HG03520 (cell line): ENCODE results near the gene ALB.
A peak's percentile ranks its signal among the peaks of the same experiment; 100 is the strongest.

Experiments
- ATAC-seq: cut with Tn5 transposase; IDR thresholded peaks from one replicate; pipeline ENCODE4 v1.9.1; 2021; ENCODE audit warnings: mild to moderate bottlenecking, moderate library complexity; ENCODE audit not compliant: unreplicated experiment

Gene ALB

DNA sequence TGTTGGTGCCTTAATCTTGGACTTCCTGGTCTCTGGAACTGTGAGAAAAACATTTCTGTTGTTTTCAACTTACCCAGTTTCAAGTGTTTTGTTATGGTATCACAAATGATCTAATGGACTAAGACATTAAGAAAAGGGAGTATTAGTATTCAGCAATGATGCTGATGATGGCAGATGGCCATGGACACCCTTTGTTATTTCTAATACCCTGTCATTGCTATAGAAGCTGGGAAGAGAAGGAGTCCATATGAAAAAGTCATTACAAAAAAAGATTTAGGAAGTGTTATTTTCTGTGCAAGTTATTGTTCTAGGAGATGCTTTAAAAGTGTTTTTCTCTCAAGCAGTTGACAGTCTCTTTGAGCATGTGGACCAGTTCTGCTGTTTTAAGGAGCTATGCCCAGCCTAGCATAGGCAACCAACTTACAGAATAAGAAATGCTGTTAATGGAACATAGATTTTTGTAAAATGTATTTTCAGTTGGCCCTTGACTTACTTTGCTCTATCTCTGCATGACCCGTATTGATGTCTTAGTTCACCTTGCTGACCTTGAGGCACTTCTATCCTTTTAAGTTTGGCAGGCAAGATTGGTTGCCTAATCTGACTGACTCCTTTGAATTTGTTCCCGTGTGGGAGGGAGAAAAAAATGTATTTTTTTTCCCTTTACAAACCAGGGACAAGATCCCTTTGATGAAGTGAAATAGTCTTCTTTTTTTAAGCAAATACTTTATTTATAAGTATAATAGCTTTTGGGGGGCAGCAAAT lies 25.9 kb downstream of the ALB start:
- no peak for ATAC-seq

DNA sequence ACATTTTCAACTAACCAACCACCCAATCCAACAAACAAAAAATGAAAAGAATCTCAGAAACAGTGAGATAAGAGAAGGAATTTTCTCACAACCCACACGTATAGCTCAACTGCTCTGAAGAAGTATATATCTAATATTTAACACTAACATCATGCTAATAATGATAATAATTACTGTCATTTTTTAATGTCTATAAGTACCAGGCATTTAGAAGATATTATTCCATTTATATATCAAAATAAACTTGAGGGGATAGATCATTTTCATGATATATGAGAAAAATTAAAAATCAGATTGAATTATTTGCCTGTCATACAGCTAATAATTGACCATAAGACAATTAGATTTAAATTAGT lies 27.7 kb downstream of the ALB start:
- ATAC-seq = no peak

DNA sequence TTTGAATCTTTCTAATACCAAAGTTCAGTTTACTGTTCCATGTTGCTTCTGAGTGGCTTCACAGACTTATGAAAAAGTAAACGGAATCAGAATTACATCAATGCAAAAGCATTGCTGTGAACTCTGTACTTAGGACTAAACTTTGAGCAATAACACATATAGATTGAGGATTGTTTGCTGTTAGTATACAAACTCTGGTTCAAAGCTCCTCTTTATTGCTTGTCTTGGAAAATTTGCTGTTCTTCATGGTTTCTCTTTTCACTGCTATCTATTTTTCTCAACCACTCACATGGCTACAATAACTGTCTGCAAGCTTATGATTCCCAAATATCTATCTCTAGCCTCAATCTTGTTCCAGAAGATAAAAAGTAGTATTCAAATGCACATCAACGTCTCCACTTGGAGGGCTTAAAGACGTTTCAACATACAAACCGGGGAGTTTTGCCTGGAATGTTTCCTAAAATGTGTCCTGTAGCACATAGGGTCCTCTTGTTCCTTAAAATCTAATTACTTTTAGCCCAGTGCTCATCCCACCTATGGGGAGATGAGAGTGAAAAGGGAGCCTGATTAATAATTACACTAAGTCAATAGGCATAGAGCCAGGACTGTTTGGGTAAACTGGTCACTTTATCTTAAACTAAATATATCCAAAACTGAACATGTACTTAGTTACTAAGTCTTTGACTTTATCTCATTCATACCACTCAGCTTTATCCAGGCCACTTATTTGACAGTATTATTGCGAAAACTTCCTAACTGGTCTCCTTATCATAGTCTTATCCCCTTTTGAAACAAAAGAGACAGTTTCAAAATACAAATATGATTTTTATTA lies 28.3 kb downstream of the ALB start:
- ATAC-seq = no peak

DNA sequence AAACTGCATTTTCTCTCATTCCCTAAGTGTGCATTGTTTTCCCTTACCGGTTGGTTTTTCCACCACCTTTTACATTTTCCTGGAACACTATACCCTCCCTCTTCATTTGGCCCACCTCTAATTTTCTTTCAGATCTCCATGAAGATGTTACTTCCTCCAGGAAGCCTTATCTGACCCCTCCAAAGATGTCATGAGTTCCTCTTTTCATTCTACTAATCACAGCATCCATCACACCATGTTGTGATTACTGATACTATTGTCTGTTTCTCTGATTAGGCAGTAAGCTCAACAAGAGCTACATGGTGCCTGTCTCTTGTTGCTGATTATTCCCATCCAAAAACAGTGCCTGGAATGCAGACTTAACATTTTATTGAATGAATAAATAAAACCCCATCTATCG lies 29.1 kb downstream of the ALB start:
- ATAC-seq = no peak

DNA sequence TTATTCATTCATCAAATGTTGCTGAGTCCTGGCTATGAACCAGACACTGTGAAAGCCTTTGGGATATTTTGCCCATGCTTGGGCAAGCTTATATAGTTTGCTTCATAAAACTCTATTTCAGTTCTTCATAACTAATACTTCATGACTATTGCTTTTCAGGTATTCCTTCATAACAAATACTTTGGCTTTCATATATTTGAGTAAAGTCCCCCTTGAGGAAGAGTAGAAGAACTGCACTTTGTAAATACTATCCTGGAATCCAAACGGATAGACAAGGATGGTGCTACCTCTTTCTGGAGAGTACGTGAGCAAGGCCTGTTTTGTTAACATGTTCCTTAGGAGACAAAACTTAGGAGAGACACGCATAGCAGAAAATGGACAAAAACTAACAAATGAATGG lies 30.2 kb downstream of the ALB start:
- peak; percentile 65 for ATAC-seq

DNA sequence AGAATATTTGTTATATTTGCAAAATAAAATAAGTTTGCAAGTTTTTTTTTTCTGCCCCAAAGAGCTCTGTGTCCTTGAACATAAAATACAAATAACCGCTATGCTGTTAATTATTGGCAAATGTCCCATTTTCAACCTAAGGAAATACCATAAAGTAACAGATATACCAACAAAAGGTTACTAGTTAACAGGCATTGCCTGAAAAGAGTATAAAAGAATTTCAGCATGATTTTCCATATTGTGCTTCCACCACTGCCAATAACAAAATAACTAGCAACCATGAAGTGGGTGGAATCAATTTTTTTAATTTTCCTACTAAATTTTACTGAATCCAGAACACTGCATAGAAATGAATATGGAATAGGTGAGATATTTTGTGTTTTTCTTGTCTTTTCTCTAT lies 31.9 kb downstream of the ALB start, which contains the start of gene AFP:
Gene AFP, plus strand, starts transcription at position 238 of the 400 bp plus-strand sequence. Its CDS starts 42 bp downstream, at position 280.
- no peak for ATAC-seq

DNA sequence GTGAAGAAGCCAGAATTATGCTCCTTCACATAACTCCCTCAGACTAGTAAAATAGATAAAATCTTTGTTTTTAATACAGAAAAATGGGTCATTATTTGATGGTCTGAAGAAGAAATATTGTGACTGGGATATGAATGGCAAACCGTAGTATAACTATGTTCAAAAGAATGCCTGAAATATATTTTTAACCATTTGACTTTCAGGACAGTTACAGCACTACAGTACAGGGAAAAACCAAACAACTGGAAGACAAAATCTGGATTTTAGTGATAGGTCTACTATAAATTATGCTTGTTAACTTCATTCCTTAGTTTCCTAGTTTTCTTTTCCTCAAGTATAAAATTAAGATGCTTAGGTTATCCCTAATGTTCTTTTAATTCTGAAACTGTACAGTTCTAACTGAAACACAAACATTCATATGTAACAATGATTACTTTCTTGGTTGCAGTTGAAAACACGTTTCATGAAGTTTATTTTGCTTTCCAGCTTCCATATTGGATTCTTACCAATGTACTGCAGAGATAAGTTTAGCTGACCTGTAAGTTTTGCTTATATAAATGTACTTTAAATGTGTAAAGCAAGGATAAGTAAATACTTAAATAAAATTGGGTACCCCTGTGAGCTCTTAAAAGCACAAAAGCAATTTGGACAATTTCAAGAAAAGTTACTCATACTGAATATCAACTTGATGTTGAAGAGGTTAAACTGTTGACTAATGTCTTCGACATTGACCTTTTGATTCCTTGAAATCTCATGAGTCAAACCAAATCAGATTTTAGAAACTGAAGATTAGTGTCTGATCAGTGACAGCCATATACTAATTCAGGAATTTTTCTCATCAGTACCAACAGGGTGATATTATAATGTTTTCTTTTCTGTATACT lies 32.8 kb downstream of the ALB start:
- ATAC-seq = no peak

DNA sequence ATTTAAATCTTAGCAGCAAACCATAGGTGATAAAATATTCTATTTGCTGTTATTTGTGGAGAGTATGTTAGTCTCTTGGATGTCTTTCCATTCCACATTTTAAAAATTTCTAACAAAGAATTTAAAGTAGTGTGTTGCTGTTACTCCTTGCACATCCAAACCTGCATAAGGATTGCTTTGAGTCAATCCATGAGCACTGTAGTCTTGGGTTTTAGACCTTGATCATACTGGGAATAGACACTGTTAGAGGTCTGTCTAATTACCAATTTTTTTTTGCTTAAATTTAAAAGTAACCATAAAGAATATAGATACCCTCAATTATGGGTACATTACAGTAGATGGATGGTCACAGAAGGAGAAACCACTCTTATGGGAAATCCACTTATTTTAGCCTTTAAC lies 33.5 kb downstream of the ALB start:
- ATAC-seq = no peak

DNA sequence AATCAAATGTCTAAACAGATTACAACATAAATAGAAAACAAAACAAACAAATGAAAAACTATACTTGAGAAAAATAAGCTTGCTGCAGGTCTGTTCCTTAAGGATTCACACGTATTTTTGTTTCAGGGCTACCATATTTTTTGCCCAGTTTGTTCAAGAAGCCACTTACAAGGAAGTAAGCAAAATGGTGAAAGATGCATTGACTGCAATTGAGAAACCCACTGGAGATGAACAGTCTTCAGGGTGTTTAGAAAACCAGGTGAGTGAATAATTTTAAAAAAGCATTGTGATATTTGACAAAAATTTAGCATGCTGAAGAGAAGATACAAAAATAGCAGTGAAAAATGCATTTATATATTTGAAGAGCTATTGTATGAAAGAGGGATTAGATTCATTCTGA lies 34.0 kb downstream of the ALB start:
- ATAC-seq = no peak

DNA sequence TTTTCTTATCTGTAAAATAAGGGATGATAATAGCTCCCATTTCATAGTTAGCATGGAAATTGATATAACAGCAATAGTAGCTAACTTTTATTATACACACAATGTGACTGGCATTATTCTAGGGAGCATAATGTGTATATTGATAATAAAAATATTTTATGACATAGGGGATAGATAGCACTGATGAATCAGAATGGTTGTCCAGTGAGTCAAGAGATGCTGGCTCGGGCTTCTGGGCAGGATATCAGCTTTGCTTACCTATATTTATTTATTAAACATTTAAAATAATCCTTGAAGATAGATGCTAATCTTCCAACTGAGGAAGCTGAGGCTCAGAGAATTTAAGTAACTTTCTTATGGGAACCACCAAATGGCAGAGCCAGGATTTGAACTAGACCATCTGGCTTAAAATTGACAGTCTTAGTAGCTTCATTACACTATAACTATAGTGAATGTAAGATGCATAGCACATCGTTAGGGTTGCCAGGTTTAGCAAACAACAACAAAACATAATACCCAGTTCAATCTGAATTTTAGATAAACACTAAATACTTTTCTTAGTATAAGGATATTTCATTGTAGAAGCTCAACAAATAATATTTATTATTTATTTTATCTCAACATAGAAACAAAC lies 34.6 kb downstream of the ALB start:
- no peak for ATAC-seq

DNA sequence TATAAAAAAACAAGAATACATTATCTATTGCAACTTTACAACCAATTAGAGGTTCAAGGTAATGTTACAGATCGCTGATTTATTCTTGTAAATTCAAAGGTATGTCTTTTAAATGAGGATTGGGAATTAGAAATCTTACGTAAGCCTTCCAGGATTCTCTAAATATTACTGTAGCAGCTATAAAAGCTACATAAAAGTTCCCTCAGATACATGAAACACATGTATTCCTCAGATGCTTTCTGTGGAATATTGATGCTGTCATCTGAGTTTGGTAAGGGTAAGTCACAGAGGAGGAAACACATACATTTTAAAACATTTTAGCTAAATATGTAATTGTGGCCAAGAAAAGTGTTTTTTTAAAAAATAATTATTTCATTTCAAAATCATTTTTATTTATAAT lies 35.4 kb downstream of the ALB start:
- no peak for ATAC-seq

DNA sequence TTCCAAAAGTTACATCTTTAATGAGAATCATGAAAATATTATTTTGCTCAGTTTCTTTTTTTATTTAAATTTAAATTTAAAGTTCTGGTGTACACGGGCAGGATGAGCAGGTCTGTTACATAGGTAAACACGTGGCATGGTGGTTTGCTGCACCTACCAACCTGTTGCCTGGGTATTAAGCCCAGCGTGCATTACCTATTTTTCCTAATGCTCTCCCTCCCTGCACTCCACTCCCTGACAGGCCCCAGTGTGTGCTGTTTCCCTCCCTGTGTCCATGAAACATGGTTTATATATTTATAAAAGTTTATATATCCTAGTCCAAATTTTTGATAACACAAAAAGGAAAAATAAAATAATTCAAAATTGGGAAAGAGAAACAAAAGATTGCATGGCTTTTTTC lies 35.9 kb downstream of the ALB start:
- ATAC-seq = no peak

DNA sequence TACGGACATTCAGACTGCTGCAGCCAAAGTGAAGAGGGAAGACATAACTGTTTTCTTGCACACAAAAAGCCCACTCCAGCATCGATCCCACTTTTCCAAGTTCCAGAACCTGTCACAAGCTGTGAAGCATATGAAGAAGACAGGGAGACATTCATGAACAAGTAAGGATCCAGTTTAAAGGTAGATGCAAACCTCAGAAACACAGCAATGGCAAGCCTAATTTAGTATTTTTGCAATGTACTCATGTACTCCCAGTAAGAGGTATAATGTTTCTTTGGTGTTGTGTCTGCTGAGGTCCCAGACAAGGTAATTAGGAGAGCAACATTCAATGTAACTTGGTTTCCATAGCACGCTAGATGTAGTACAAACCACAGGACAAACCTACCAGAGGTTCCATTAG lies 36.6 kb downstream of the ALB start:
- no peak for ATAC-seq

DNA sequence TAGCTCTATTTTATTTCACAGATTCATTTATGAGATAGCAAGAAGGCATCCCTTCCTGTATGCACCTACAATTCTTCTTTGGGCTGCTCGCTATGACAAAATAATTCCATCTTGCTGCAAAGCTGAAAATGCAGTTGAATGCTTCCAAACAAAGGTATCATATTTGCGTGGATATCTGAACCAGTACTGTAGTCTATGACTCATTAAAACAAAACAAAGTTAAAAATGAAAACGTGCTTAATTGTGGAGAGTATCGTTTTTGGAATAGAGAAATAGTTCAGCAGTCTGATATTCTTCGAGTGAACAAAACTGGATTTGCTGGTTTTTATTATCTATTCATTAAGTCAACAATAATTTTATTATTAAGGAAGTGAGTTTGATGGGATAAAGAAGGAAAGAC lies 38.2 kb downstream of the ALB start:
- no peak for ATAC-seq

DNA sequence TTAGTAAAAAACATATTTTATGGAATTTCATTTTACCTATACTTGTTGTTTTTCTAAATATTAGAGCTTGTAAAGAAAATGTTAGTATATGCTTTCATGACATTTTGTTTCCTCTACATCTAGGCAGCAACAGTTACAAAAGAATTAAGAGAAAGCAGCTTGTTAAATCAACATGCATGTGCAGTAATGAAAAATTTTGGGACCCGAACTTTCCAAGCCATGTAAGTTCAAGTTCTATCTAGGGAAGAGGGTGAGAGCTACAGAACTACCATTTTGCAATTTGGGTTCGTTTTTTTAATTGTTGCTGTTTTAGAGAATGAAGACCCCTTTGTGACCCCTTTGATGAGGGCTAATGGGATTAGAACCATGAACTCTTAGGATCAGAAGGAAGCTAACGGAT lies 39.1 kb downstream of the ALB start:
- ATAC-seq = no peak

DNA sequence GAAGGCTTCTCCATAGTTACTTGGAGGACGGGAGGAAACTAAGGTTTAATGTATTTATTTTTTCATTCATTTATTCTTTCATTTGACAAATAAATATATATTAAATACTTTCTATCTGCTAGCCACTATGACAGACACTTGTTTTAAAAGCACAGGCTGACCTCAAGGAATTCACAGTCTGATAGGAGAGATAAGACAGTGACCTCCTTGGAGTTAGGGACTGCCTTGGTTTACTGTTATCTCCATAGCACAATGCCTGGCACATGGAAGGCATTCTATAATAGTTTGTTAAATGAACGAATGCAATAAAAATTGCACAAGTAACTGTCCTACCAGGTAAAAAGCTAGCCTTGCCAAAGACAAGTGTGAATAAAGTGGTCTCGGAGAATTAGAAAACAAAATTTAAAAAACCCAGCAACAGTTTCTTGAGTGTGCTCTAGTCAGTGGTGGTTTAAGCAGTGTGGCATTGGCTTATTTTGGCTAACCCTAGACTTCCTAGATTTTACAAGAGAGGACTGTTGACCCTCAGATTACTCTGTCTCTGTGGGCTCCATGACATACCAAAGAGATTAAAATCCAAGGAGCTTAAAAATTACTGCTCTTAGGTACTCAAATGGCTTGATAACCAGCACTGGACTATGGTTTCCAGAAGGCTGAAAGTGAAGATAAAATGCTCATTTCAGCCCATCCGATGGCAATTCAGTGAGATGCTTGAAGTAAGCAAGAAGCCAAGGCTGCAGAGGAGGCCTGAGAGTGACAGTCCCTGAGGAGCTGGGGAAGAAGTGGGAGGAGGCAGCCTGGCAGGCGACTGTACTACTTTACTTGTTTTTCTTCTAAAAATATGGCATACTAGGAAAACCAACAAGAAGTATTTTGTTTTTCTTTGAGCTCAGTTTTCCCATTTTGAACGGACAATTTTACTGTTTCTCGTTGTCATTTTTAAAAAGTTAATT lies 41.6 kb downstream of the ALB start:
- no peak for ATAC-seq

DNA sequence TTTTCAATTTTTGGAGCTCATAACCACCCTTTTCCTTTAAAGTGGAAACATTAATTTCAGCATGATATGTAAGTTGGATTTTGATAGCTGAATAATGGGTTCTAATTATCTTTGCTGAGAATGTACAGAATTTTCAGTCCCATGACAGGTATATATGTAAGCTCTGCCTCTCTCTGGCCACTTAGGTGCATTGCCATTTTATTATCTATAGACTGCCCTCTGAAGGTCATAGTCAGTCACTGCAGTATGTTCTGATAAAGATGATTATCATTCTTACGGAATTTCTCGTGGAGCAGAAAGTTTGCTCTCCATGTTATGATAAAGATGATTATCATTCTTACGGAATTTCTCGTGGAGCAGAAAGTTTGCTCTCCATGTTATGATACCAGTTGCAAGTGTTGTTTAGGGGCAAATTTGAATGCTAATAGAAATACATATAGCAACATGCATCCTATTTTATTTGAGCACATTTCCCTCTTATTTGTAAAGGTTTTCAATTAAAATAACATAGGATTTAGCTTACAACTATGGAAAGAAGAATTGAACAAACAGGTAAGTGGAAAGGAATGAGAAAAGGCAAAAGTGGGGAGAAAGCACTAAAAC lies 42.4 kb downstream of the ALB start:
- ATAC-seq = peak; percentile 100

DNA sequence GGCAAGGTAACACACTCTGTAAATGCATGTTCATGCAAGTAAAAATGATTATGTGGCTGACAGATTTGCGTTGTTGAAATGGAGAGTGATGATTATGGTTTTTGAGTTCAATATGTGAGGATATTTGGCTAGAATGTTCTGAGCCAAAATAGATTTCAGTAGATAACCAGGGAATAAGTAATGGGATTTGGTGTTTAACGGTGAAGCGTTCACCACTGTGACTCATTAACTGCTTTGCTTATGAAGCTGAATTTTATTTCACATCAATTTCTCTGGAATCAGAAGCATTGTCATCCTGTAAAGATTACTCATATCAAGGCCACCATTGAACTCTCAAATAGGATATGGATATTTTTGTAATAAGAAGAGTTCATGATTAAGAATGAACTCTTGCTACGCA lies 43.6 kb downstream of the ALB start:
- ATAC-seq = no peak

DNA sequence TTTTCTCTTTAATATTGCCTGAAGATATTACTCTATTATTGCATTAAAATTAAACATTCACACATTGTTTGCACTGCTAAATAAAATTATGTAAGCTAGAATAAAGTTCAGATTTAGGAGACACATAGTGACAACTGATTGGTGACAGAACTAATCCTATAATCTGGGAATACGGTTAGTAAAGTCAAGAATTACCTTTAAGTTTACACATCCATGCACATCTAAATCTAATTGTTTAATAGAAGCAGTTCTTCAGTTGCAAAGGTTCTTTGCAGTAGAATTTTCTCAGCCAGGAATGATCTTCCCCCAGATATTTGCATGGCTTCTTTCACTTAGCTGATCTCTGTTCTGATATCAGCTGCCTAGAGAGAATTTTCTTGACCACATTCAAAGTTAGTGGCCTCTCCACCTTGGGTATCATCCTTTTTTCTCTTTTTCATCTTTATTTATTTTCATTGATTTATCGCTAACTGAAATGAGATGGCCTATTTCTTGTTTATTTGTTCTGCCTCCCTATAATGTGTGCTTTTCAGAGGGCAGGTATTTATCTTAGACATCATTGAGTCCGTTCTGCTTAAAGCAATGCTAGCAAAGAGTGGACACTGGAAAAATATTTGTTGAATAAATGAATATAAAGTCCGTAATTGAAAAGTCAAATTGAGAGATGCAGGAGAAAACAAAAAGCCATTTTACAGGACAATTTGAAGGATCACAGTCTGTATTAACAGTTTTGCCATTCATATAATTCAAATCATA lies 44.5 kb downstream of the ALB start:
- ATAC-seq = no peak
